Epithelial cell of proximal tubule (primary cell): ENCODE measurements around the gene ATP2B1. TPM values are rescaled to one million over a fixed set of nuclear protein-coding genes. Genes with fewer than 3 reads are reported as not detected.

ENCODE experiments used
- DNase-seq: peaks from one replicate; pipeline ENCODE4 v3.0.0-alpha.2; 2011; ENCODE audit warnings: low read depth
- H3K4me3 ChIP-seq: 2 replicates; pipeline ENCODE4 v1.5.1; 2011; ENCODE audit warnings: low read depth, mild to moderate bottlenecking, low read length
- total RNA-seq: library from RNA; depleted of rRNA; stranded (reverse); fragments of >200 nt; gene quantifications from 2 replicates; pipeline ENCODE4 v1.2.3, GENCODE V29; 2015
- TF ChIP-seq, protein P1 (sequence below): conservative IDR thresholded peaks from 2 replicates; pipeline ENCODE4 v1.5.1; 2012; ENCODE audit warnings: low read depth, mild to moderate bottlenecking, low read length

ATP2B1 gene
- total RNA-seq, 1 donor from 2014 or later = 25.3 TPM

GRCh38 chr12:89618113-89618862, 90.3 kb downstream of the ATP2B1 start:
- DNase-seq = no peak
- no peak overlapping the region for H3K4me3 ChIP-seq
- TF ChIP-seq, protein P1, sequence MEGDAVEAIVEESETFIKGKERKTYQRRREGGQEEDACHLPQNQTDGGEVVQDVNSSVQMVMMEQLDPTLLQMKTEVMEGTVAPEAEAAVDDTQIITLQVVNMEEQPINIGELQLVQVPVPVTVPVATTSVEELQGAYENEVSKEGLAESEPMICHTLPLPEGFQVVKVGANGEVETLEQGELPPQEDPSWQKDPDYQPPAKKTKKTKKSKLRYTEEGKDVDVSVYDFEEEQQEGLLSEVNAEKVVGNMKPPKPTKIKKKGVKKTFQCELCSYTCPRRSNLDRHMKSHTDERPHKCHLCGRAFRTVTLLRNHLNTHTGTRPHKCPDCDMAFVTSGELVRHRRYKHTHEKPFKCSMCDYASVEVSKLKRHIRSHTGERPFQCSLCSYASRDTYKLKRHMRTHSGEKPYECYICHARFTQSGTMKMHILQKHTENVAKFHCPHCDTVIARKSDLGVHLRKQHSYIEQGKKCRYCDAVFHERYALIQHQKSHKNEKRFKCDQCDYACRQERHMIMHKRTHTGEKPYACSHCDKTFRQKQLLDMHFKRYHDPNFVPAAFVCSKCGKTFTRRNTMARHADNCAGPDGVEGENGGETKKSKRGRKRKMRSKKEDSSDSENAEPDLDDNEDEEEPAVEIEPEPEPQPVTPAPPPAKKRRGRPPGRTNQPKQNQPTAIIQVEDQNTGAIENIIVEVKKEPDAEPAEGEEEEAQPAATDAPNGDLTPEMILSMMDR = no peak

DNA sequence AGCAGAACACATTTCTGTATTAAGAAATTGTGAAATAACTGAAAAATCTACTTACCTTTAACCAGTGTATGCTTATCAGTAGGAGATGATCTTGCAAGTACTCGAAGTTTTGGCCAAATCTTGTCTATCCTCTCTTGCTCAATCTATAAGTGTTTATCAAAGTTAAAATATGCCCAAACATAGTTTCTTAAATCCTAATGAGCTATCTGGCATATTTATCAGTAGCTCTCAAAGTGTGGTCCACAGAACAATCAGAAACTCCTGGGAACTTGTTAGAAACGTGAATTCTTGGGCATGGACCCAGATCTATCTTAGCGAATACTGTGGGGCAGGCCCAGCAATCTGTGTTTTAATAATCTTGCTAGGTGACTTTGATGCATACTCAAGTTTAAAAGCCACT, 98.3 kb downstream of the ATP2B1 start:
- TF ChIP-seq, protein P1 = no peak
- DNase-seq = no peak
- H3K4me3 ChIP-seq = no peak overlapping the region

DNA sequence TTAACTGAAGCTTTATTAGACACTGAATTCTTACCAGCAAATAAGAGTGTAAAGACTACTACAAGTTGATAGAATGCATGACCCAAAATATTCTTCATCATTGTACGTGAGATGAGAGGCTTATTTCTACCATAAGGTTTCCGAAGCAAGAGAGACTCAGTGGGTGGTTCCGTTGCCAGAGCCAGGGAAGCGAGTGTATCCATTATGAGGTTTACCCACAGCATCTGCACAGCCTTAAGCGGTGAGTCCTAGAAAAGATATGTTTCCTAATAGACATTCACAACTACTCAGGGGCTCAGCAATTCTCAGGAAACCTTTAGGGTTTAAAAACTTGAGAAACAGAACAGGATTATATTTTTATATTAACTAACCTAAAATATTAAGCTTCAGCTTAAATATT, 105.0 kb downstream of the ATP2B1 start:
- no peak for DNase-seq
- TF ChIP-seq, protein P1 = no peak
- H3K4me3 ChIP-seq = no peak overlapping the region

DNA sequence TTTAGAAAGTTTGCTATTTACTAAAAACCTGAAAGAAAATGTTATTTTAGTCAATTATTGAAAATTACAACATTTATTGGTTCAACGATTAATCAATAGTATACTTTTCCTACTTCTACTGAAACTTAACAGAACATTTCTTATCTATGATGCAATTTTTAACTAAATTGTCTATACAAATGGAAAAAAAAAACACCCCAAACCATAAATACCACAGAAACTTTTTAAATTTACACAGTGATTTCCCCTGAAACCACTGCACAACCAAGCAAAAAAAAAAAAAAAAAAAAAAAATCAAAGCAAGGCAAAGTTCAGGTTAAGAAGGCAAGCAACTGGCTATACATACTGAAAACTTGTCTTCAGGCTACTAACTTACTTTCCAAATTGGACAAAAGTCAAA, 110.9 kb downstream of the ATP2B1 start:
- H3K4me3 ChIP-seq = no peak overlapping the region
- no peak for DNase-seq
- TF ChIP-seq, protein P1 = no peak

- DNase-seq = no peak
- TF ChIP-seq, protein P1 = no peak
- H3K4me3 ChIP-seq = no peak overlapping the region
Observed at GRCh38 chr12:89597210-89597609, 111.4 kb downstream of the ATP2B1 start.

DNA sequence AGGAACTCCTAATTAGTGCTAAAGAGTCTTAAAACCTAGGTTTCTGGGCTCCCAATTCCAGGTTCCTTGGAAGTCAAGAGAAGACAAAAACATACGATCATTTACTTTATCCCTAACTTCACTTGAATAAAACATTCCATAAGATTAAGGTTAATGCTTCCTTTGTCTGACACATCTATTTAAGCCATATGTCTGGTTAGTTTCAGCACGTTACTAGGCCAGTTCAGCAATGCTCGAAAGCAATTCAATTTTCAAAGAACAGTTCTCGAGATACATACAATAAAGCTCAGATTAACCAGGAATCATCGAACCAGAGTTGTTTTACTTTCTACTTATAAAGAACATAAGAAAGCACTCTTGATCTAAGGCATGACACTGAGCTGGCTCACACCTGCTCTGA, 114.8 kb downstream of the ATP2B1 start:
- no peak for DNase-seq
- no peak overlapping the region for H3K4me3 ChIP-seq
- TF ChIP-seq, protein P1 = no peak

DNA sequence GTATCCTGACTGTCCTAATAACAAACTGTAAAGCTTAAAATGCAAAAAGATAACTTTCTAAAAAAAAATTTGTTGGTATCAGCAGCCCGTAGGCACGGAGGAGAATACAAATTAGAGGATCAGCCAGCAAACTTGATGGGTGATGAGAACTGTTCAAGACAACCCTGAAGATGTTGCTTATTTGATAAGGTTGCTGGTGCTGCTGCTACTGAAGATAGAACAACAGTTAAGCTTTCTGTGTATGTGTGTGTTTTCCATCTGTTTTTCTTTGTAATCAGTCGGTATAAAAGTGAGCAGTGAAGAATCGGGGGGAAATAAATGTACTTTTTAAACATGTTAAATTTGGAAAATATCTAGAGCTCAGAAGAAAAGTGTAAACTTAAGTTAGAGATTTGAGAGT, 115.4 kb downstream of the ATP2B1 start:
- no peak overlapping the region for H3K4me3 ChIP-seq
- DNase-seq = no peak
- TF ChIP-seq, protein P1 = no peak
